ENCODE data around the gene VDAC2. TPM values are rescaled to one million over a fixed set of nuclear protein-coding genes. Genes with fewer than 3 reads are reported as not detected.
"Not testable (repeated sequence)": the region's sequence is repeated elsewhere in the genome, so short reads cannot be mapped to it uniquely, and the experiment has no call there.

The VDAC2 gene
- total and polyA plus RNA-seq, 7 experiments from 2014 or later, result 82.8 to 193 (median 133) TPM

DNA sequence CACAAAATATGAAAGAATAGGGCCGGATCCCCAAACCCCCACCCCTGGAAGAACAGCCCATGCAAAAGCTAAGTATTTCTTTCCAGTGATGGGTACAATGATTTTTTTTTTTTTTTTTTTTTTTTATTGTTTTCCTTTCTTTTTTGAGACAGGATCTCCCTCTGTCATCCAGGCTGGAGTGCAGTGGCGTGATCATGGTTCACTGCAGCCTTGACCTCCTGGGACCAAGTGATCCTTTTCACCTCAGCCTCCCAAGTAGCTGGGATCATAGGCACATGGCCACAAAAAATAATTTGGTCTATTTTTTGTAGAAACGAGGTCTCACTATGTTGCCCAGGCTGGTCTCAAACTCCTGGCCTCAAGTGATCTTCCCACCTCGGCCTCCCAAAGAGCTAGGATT is 16.0 kb upstream of the VDAC2 start:
- H3K4me3 ChIP-seq (ENCODE audit: low read length); H3K27ac Mint-ChIP-seq; DNase-seq; ATAC-seq; H3K4me1 Mint-ChIP-seq; H3K27ac ChIP-seq (ENCODE audit: low read depth, low read length); H3K4me3 Mint-ChIP-seq; H3K36me3 ChIP-seq (ENCODE audit: control insufficient read depth in 2 of 3, insufficient read depth in 3 of 3, low read length in 3 of 3); H3K27me3 ChIP-seq (ENCODE audit: control insufficient read depth in 2 of 2, insufficient read depth in 2 of 2, low read length in 2 of 2); H3K9me3 ChIP-seq (ENCODE audit: control insufficient read depth in 2 of 3, low read length in 3 of 3); H3K27me3 Mint-ChIP-seq; H3K4me1 ChIP-seq (ENCODE audit: control insufficient read depth in 2 of 2, insufficient read depth in 2 of 2, low read length in 2 of 2); intact Hi-C loops (cut with micrococcal nuclease); H3K9me3 Mint-ChIP-seq: not testable (repeated sequence)
- ChIA-PET CTCF (interaction anchor here (0.6 to 0.7 kb wide), 2 partner anchors 790 to 928 kb away, joined by 3 to 5 read pairs; no protein-coding TSS in a partner anchor), POLR2A (interaction anchor here (0.6 kb wide), 1 partner anchor 69 kb away, joined by 3 read pairs; no protein-coding TSS in a partner anchor)
- H3K36me3 Mint-ChIP-seq, result peaks cover 0 to 14% (median 4%) of the 10 kb centered on the region in 5 donors

GRCh38 chr10:75195035-75195763 is 15.4 kb upstream of the VDAC2 start:
- no peak overlapping the region for H3K4me3 ChIP-seq (ENCODE audit: low read length)
- Mint-ChIP-seq H3K36me3 (peaks cover 0 to 14% (median 4%) of the 10 kb centered on the region in 5 donors), H3K9me3 (no peaks in the 10 kb centered on the region), H3K27me3 (no peaks in the 10 kb centered on the region), H3K4me1 (peaks cover 0 to 3% (median 0%) of the 10 kb centered on the region in 7 donors), H3K4me3 (no peak overlapping the region), H3K27ac (no peak overlapping the region)
- intact Hi-C loops (cut with micrococcal nuclease), result no loop called here
- H3K9me3 ChIP-seq (ENCODE audit: control insufficient read depth in 2 of 3, low read length in 3 of 3), result no peaks in the 10 kb centered on the region
- H3K27me3 ChIP-seq (ENCODE audit: control insufficient read depth in 2 of 2, insufficient read depth in 2 of 2, low read length in 2 of 2), result no peaks in the 10 kb centered on the region
- H3K27ac ChIP-seq (ENCODE audit: low read depth, low read length), result no peak overlapping the region
- no peaks in the 10 kb centered on the region for H3K4me1 ChIP-seq (ENCODE audit: control insufficient read depth in 2 of 2, insufficient read depth in 2 of 2, low read length in 2 of 2)
- POLR2A ChIA-PET, result interaction anchor here (0.6 to 1.7 kb wide), 3 partner anchors 14 to 96 kb away, joined by 3 to 5 read pairs (median 4); no protein-coding TSS in a partner anchor
- DNase-seq, result no peak
- ATAC-seq, result no peak
- CTCF ChIA-PET, result interaction anchor here (0.7 to 1.6 kb wide), 3 partner anchors 14 to 790 kb away, joined by 3 to 5 read pairs (median 3); no protein-coding TSS in a partner anchor
- H3K36me3 ChIP-seq (ENCODE audit: control insufficient read depth in 2 of 3, insufficient read depth in 3 of 3, low read length in 3 of 3), result no peaks in the 10 kb centered on the region

DNA sequence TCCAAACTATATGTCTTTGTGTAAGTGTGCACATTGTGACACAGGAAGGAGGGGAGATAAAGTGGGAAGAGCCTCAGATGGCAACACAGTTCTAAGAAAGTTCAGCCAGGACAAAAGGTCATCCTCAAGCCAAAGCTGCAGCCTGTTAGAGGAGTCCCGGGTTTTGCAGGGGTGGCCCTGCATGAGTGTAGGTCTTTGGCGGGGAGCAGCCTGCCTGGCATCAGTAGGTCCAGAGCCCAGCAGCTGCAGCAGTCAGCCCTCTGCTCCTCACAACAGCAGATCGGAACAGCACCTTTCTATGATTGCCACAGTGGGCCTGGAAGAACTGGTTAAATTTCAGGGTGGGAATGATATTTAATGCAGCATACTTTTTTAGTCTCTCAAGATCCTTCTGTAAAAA is 13.5 kb upstream of the VDAC2 start:
- Mint-ChIP-seq H3K4me3 (no peak overlapping the region), H3K9me3 (no peaks in the 10 kb centered on the region), H3K4me1 (peaks cover 0 to 6% (median 0%) of the 10 kb centered on the region in 7 donors), H3K27me3 (no peaks in the 10 kb centered on the region), H3K36me3 (peaks cover 0 to 14% (median 2%) of the 10 kb centered on the region in 5 donors), H3K27ac (peak overlapping the region in 1 of 9 donors; percentile 32)
- no peaks in the 10 kb centered on the region for H3K4me1 ChIP-seq (ENCODE audit: control insufficient read depth in 2 of 2, insufficient read depth in 2 of 2, low read length in 2 of 2)
- no peak overlapping the region for H3K27ac ChIP-seq (ENCODE audit: low read depth, low read length)
- intact Hi-C loops (cut with micrococcal nuclease), result no loop called here
- H3K4me3 ChIP-seq (ENCODE audit: low read length), result no peak overlapping the region
- no peak for ATAC-seq
- DNase-seq, result no peak
- no peaks in the 10 kb centered on the region for H3K36me3 ChIP-seq (ENCODE audit: control insufficient read depth in 2 of 3, insufficient read depth in 3 of 3, low read length in 3 of 3)
- POLR2A ChIA-PET, result interaction anchor here (1.0 to 1.8 kb wide), 3 partner anchors 12 to 29 kb away, joined by 3 to 4 read pairs (median 3); partner anchors contain the start of gene VDAC2
- CTCF ChIA-PET, result interaction anchor here (3.3 kb wide), 1 partner anchor 9 kb away, joined by 16 read pairs; no protein-coding TSS in a partner anchor
- H3K9me3 ChIP-seq (ENCODE audit: control insufficient read depth in 2 of 3, low read length in 3 of 3), result no peaks in the 10 kb centered on the region
- no peaks in the 10 kb centered on the region for H3K27me3 ChIP-seq (ENCODE audit: control insufficient read depth in 2 of 2, insufficient read depth in 2 of 2, low read length in 2 of 2)

DNA sequence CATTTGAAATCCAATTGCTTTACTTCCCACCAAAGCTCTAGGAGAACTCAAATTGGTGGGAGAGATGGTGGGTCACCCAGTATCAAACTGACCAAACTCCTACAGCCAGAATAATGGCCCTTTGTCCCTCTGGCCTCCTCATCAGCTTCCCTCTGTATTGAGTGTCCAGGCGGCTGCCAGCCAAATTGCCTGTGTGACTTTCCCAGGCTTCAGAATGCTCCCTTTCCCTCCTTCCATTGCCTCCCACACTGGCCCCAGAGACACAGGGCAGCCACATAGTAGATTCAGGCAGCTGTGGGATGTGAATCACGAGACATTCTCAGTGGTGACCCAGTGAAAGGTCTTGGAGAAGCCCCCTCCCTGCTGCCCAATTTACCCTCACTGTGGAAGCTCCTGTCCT is 12.7 kb upstream of the VDAC2 start:
- H3K36me3 ChIP-seq (ENCODE audit: control insufficient read depth in 2 of 3, insufficient read depth in 3 of 3, low read length in 3 of 3), result no peaks in the 10 kb centered on the region
- H3K27me3 Mint-ChIP-seq, result no peaks in the 10 kb centered on the region
- no peaks in the 10 kb centered on the region for H3K27me3 ChIP-seq (ENCODE audit: control insufficient read depth in 2 of 2, insufficient read depth in 2 of 2, low read length in 2 of 2)
- POLR2A ChIA-PET, result interaction anchor here (1.0 to 1.8 kb wide), 4 partner anchors 12 to 42 kb away, joined by 3 to 4 read pairs (median 4); partner anchors contain the start of gene VDAC2
- no peak overlapping the region for H3K27ac ChIP-seq (ENCODE audit: low read depth, low read length)
- no peaks in the 10 kb centered on the region for H3K4me1 ChIP-seq (ENCODE audit: control insufficient read depth in 2 of 2, insufficient read depth in 2 of 2, low read length in 2 of 2)
- DNase-seq, result no peak
- no peak overlapping the region for H3K4me3 ChIP-seq (ENCODE audit: low read length)
- intact Hi-C loops (cut with micrococcal nuclease), result no loop called here
- H3K9me3 ChIP-seq (ENCODE audit: control insufficient read depth in 2 of 3, low read length in 3 of 3), result no peaks in the 10 kb centered on the region
- H3K9me3 Mint-ChIP-seq, result no peaks in the 10 kb centered on the region
- peaks cover 0 to 10% (median 0%) of the 10 kb centered on the region in 7 donors for H3K4me1 Mint-ChIP-seq
- CTCF ChIA-PET, result interaction anchor here (0.7 to 3.3 kb wide), 2 partner anchors 10 to 12 kb away, joined by 3 to 16 read pairs; no protein-coding TSS in a partner anchor
- H3K4me3 Mint-ChIP-seq, result no peak overlapping the region
- no peak for ATAC-seq
- H3K27ac Mint-ChIP-seq, result no peak overlapping the region
- H3K36me3 Mint-ChIP-seq, result peaks cover 0 to 14% (median 0%) of the 10 kb centered on the region in 5 donors

GRCh38 chr10:75199949-75200348 is 10.6 kb upstream of the VDAC2 start:
- H3K4me1 ChIP-seq (ENCODE audit: control insufficient read depth in 2 of 2, insufficient read depth in 2 of 2, low read length in 2 of 2); H3K27me3 ChIP-seq (ENCODE audit: control insufficient read depth in 2 of 2, insufficient read depth in 2 of 2, low read length in 2 of 2); ATAC-seq; H3K9me3 Mint-ChIP-seq; H3K27ac ChIP-seq (ENCODE audit: low read depth, low read length); H3K27me3 Mint-ChIP-seq; H3K27ac Mint-ChIP-seq; H3K4me1 Mint-ChIP-seq; H3K36me3 ChIP-seq (ENCODE audit: control insufficient read depth in 2 of 3, insufficient read depth in 3 of 3, low read length in 3 of 3); DNase-seq; H3K9me3 ChIP-seq (ENCODE audit: control insufficient read depth in 2 of 3, low read length in 3 of 3); H3K4me3 ChIP-seq (ENCODE audit: low read length); intact Hi-C loops (cut with micrococcal nuclease); H3K4me3 Mint-ChIP-seq: not testable (repeated sequence)
- POLR2A ChIA-PET, result interaction anchor here (0.7 kb wide), 1 partner anchor 14 kb away, joined by 3 read pairs; no protein-coding TSS in a partner anchor
- H3K36me3 Mint-ChIP-seq, result peaks cover 0 to 13% (median 0%) of the 10 kb centered on the region in 5 donors
- CTCF ChIA-PET, result interaction anchor here (1.2 kb wide), 1 partner anchor 33 kb away, joined by 3 read pairs; no protein-coding TSS in a partner anchor

DNA sequence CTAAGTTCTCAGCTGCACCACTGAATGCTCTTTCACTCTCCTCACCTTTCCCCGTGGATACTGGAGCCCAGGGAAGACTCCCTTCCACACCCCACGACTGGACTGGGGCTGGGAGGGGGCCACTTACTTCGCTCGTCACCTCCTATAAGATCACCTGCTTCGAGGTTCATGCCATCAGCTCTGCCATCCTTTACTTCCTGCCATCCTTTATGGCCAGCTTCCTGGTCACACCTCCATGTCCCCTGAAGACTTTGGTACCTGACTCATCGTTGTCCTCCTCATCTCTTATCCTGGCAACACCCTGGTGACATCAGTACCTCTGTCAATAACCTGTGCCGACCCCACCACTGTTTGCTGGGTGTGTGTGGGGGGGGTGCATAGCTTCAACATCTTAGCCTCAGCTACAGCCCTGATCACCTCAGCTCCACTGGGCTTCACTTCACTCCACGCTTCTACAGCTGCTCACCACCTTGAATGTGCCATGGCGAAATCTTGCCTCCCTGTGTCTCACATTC is 8.7 kb upstream of the VDAC2 start:
- ChIA-PET CTCF (interaction anchor here (1.4 to 1.6 kb wide), 2 partner anchors 14 to 29 kb away, joined by 5 read pairs; no protein-coding TSS in a partner anchor), POLR2A (interaction anchor here (1.8 kb wide), 1 partner anchor 8 kb away, joined by 5 read pairs; the partner anchor contains the start of gene VDAC2)
- H3K4me1 ChIP-seq (ENCODE audit: control insufficient read depth in 2 of 2, insufficient read depth in 2 of 2, low read length in 2 of 2), result no peaks in the 10 kb centered on the region
- no peaks in the 10 kb centered on the region for H3K9me3 ChIP-seq (ENCODE audit: control insufficient read depth in 2 of 3, low read length in 3 of 3)
- H3K4me3 ChIP-seq (ENCODE audit: low read length), result no peak overlapping the region
- H3K4me1 Mint-ChIP-seq, result peaks cover 0 to 14% (median 0%) of the 10 kb centered on the region in 7 donors
- peak overlapping the region in 3 of 9 donors; percentile 43 to 60 (median 47) for H3K27ac Mint-ChIP-seq
- H3K36me3 ChIP-seq (ENCODE audit: control insufficient read depth in 2 of 3, insufficient read depth in 3 of 3, low read length in 3 of 3), result no peaks in the 10 kb centered on the region
- DNase-seq, result no peak
- H3K9me3 Mint-ChIP-seq, result no peaks in the 10 kb centered on the region
- no peaks in the 10 kb centered on the region for H3K27me3 ChIP-seq (ENCODE audit: control insufficient read depth in 2 of 2, insufficient read depth in 2 of 2, low read length in 2 of 2)
- H3K27ac ChIP-seq (ENCODE audit: low read depth, low read length), result no peak overlapping the region
- H3K36me3 Mint-ChIP-seq, result peaks cover 0 to 4% (median 0%) of the 10 kb centered on the region in 5 donors
- no peaks in the 10 kb centered on the region for H3K27me3 Mint-ChIP-seq
- ATAC-seq, result no peak
- no peak overlapping the region for H3K4me3 Mint-ChIP-seq
- intact Hi-C loops (cut with micrococcal nuclease), result no loop called here

All from naive thymus-derived CD4-positive, alpha-beta T cell (primary cell).